Caco-2 (cell line): ENCODE measurements around the gene LDLRAD4. TPM values are rescaled to one million over a fixed set of nuclear protein-coding genes. Genes with fewer than 3 reads are reported as not detected.

Experiments
- BruUV-seq: library from RNA; stranded (reverse); fragments of 400-500 nt; replicated peaks from 2 replicates; lab custom pipeline; 2021; lab: Mats Ljungman, UMichigan
- CTCF ChIA-PET: fragments of 300-600 bp; sonication (Branson Sonifier 250); formaldehyde crosslinking; loops from one replicate; lab custom pipeline; 2022; ENCODE audit warnings: antibody characterized with exemption; lab: Charles Lee
- POLR2A ChIA-PET: fragments of 300-600 bp; sonication (Branson Sonifier 250); formaldehyde crosslinking; loops from one replicate; lab custom pipeline; 2022; ENCODE audit warnings: antibody characterized with exemption; lab: Charles Lee
- DNase-seq, 2 experiments: peaks; one replicate each; pipeline versions ENCODE4 v3.0.0 to v3.0.0-alpha.2; 2020 to 2022
- H3K27me3 ChIP-seq: replicated peaks from 2 replicates; pipeline ENCODE4 v1.6.0; 2011; ENCODE audit warnings: low read length; ENCODE audit not compliant: control insufficient read depth, insufficient read depth
- H3K36me3 ChIP-seq: 2 replicates; pipeline ENCODE4 v1.5.1; 2011; ENCODE audit warnings: low read length; ENCODE audit not compliant: control insufficient read depth, insufficient read depth
- H3K4me1 ChIP-seq: fragments of 250-450 bp; sonication (Bioruptor Pico); 2 replicates; pipeline ENCODE4 v1.5.1; 2020; ENCODE audit warnings: mild to moderate bottlenecking
- H3K4me3 ChIP-seq: 2 replicates; pipeline ENCODE4 v1.5.1; 2011; ENCODE audit warnings: low read depth, mild to moderate bottlenecking, control low read depth, low read length
- H3K9me3 ChIP-seq: fragments of 250-450 bp; sonication (Bioruptor Pico); 2 replicates; pipeline ENCODE4 v1.5.1; 2020; ENCODE audit warnings: mild to moderate bottlenecking, moderate library complexity
- H3K27ac Mint-ChIP-seq: one replicate; pipeline ENCODE4 v1.8.0; 2022; ENCODE audit warnings: mixed read lengths; ENCODE audit not compliant: unreplicated experiment
- H3K27me3 Mint-ChIP-seq: one replicate; pipeline ENCODE4 v1.8.0; 2022; ENCODE audit warnings: mixed read lengths; ENCODE audit not compliant: insufficient read depth, unreplicated experiment
- H3K36me3 Mint-ChIP-seq: one replicate; pipeline ENCODE4 v1.8.0; 2022; ENCODE audit warnings: mild to moderate bottlenecking, mixed read lengths; ENCODE audit not compliant: insufficient read depth, unreplicated experiment
- H3K4me1 Mint-ChIP-seq: one replicate; pipeline ENCODE4 v1.8.0; 2022; ENCODE audit warnings: low read depth, mixed read lengths; ENCODE audit not compliant: unreplicated experiment
- H3K4me3 Mint-ChIP-seq: one replicate; pipeline ENCODE4 v1.8.0; 2022; ENCODE audit warnings: mild to moderate bottlenecking, moderate library complexity, mixed read lengths; ENCODE audit not compliant: unreplicated experiment
- H3K9me3 Mint-ChIP-seq: one replicate; pipeline ENCODE4 v1.8.0; 2022; ENCODE audit warnings: mixed read lengths; ENCODE audit not compliant: unreplicated experiment
- intact Hi-C: fragments of 100-400 bp; cut with micrococcal nuclease; formaldehyde crosslinking; loops from one replicate; pipeline ENCODE4 v1.10.0; 2022; ENCODE audit not compliant: unreplicated experiment
- total RNA-seq: library from RNA; stranded (reverse); gene quantifications from 2 replicates; pipeline ENCODE4 v1.2.3, GENCODE V29; 2022
- TF ChIP-seq, protein P1 (sequence below), 2 experiments: fragments of 200-600 bp in 1 of 2; IDR thresholded peaks; 1 replicate in 1 of 2; 2 replicates in 1 of 2; pipeline versions ENCODE4 v1.5.1 to v1.8.0; 2011 to 2022; ENCODE audit warnings: antibody characterized with exemption in 1 of 2, control low read depth in 1 of 2, inconsistent platforms in 1 of 2, low read depth in 1 of 2, low read length in 1 of 2, mild to moderate bottlenecking in 1 of 2, moderate library complexity in 1 of 2; ENCODE audit not compliant: insufficient read depth in 1 of 2, severe bottlenecking in 1 of 2, unreplicated experiment in 1 of 2

LDLRAD4 gene
- total RNA-seq, 1 experiment from 2014 or later: 1.2 TPM

DNA sequence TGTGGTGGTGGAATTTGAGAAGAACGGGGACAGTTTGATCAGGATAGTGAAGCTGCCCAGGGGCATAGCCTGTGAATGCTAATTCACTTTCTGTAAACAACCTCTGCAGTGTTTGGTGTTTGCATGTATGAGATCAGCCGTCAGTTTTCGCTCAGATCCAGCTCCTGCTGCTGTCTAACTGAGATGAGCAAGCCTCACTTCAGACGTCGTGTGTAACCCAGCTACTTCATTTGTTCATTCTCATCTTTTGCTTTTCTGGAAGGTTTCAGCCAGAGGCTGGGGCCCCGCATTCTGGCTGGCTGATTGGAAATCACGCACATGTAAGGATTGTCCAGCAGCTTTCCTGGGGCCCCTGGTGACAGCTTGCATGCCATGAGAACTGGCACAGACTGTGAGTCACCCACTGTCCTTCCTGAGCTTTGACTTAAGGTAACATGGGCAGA is 48.9 kb downstream of the LDLRAD4 start:
- no peak for DNase-seq
- Mint-ChIP-seq H3K27me3 (peaks cover 14% of the 10 kb centered on the region), H3K9me3 (no peaks in the 10 kb centered on the region), H3K4me3 (no peak overlapping the region), H3K4me1 (no peaks in the 10 kb centered on the region), H3K36me3 (no peaks in the 10 kb centered on the region), H3K27ac (no peak overlapping the region)
- no peaks in the 10 kb centered on the region for H3K4me1 ChIP-seq
- no peaks in the 10 kb centered on the region for H3K27me3 ChIP-seq
- H3K4me3 ChIP-seq: no peak overlapping the region
- TF ChIP-seq, protein P1, sequence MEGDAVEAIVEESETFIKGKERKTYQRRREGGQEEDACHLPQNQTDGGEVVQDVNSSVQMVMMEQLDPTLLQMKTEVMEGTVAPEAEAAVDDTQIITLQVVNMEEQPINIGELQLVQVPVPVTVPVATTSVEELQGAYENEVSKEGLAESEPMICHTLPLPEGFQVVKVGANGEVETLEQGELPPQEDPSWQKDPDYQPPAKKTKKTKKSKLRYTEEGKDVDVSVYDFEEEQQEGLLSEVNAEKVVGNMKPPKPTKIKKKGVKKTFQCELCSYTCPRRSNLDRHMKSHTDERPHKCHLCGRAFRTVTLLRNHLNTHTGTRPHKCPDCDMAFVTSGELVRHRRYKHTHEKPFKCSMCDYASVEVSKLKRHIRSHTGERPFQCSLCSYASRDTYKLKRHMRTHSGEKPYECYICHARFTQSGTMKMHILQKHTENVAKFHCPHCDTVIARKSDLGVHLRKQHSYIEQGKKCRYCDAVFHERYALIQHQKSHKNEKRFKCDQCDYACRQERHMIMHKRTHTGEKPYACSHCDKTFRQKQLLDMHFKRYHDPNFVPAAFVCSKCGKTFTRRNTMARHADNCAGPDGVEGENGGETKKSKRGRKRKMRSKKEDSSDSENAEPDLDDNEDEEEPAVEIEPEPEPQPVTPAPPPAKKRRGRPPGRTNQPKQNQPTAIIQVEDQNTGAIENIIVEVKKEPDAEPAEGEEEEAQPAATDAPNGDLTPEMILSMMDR (IDR thresholded peaks at IDR 0.05; ENCODE audit: insufficient read depth in 1 of 2, low read depth in 1 of 2, low read length in 1 of 2, severe bottlenecking in 1 of 2, unreplicated experiment in 1 of 2): no peak
- no peaks in the 10 kb centered on the region for H3K9me3 ChIP-seq
- CTCF ChIA-PET: no interaction called here
- BruUV-seq: no TSS peak
- POLR2A ChIA-PET: no interaction called here
- no peaks in the 10 kb centered on the region for H3K36me3 ChIP-seq
- intact Hi-C loops: no loop called here

DNA sequence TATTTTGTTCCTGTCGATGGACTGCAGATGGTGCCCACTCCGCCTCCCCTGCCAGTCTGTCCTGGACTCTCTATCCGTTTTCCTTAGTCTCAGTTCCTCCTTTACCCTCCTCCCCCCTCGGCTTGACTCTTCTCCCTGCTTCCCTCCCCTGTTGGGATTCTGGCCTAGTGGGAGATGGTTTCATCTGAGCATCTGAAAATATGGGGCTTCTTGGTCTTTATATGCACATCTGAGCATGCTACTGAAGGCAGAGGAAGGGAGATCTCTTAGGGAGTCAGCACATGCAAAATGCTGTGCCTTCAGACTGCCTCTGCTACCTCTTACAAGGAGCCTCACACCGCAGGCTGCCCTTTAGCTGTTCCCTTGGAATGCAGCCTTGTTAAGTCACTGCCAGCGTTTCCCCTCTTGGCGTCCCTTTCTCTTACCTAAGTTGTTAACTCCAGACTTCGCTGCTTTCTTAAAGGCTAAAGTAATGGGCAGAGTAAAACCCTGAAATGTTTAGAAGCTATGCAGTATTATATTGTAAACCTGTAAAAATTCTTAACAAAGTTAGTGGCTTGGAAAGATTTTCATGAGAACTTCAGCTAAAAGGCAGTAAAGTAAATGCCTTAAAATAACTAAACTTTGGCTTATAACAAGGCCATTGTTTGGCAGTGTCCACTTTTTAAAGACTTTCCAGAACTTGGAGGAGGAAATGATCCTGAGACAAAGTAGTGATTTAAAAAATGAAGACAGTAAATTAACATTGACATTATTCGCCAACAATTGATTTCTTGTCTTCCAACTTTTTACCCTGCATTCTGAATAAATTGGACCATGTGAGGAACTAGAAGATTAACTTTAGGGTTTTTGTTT is 49.8 kb downstream of the LDLRAD4 start:
- Mint-ChIP-seq H3K27me3 (peaks cover 14% of the 10 kb centered on the region), H3K27ac (no peak overlapping the region), H3K4me3 (no peak overlapping the region), H3K9me3 (no peaks in the 10 kb centered on the region), H3K4me1 (no peaks in the 10 kb centered on the region), H3K36me3 (no peaks in the 10 kb centered on the region)
- H3K4me1 ChIP-seq: no peaks in the 10 kb centered on the region
- no peaks in the 10 kb centered on the region for H3K36me3 ChIP-seq
- H3K9me3 ChIP-seq: no peaks in the 10 kb centered on the region
- no peak for DNase-seq
- TF ChIP-seq, protein P1 (IDR thresholded peaks at IDR 0.05; ENCODE audit: insufficient read depth in 1 of 2, low read depth in 1 of 2, low read length in 1 of 2, severe bottlenecking in 1 of 2, unreplicated experiment in 1 of 2): no peak
- no TSS peak for BruUV-seq
- no peaks in the 10 kb centered on the region for H3K27me3 ChIP-seq
- POLR2A ChIA-PET: no interaction called here
- intact Hi-C loops: no loop called here
- CTCF ChIA-PET: no interaction called here
- no peak overlapping the region for H3K4me3 ChIP-seq

DNA sequence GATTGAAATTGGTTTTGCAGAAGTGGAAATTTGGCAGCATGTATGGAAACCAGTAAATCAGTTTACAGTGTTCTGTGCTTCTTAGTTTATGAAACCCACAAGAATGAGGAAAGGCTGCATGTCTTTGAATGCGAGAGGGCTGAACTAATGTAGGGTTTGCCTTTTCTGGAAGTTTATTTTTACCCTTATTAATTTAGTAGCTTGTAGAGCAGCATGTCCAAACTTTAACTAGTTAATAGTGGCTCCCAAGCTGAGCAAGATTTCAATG is 50.4 kb downstream of the LDLRAD4 start:
- Histone ChIP-seq H3K27me3 (no peaks in the 10 kb centered on the region), H3K4me1 (no peaks in the 10 kb centered on the region), H3K4me3 (no peak overlapping the region), H3K9me3 (no peaks in the 10 kb centered on the region), H3K36me3 (no peaks in the 10 kb centered on the region)
- Mint-ChIP-seq H3K27me3 (peaks cover 14% of the 10 kb centered on the region), H3K4me3 (no peak overlapping the region), H3K27ac (no peak overlapping the region), H3K36me3 (no peaks in the 10 kb centered on the region), H3K9me3 (no peaks in the 10 kb centered on the region), H3K4me1 (no peaks in the 10 kb centered on the region)
- no TSS peak for BruUV-seq
- intact Hi-C loops: no loop called here
- no peak for DNase-seq
- TF ChIP-seq, protein P1 (IDR thresholded peaks at IDR 0.05; ENCODE audit: insufficient read depth in 1 of 2, low read depth in 1 of 2, low read length in 1 of 2, severe bottlenecking in 1 of 2, unreplicated experiment in 1 of 2): no peak
- POLR2A ChIA-PET: no interaction called here
- CTCF ChIA-PET: no interaction called here
